ENCODE results near the gene AMIGO3. TPM values are rescaled to one million over a fixed set of nuclear protein-coding genes. Genes with fewer than 3 reads are reported as not detected.

AMIGO3 gene
- total and polyA plus RNA-seq, 4 donors: 0.11 to 1.1 TPM; not detected in 2

DNA sequence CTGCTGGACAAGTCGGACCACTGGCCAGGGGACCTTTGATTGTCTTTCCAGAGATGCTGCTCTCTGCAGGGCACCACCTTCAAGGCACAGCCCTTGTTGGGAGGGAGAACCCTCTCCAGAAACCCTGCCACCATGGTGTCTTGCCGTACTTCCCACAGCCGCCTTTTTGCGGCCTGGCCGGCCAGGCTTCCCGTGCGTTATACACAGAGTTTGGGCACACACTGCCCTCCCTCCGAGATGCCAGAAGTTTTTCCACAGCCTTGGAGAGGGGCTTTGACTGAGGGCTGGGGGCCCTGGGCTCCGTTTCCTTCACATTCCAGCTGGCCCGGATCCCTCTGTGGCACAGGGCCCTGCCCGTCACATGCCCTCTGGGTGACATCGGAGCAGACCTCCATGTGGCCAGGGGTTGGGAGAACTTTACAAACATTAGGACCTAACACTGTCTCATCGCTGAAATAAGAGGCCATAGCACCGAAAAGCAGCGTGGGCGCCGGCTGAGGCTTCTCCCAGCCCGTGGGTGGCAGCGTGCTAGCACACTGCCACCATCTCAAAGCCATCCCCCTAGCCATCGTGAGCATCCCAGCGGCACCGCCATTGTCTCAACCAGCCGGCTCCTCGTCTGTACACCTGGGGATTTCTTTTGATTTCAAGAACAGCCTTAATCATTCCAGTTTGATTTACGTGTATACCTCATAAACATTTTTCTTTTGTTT is 51.6 kb downstream of the AMIGO3 start:
- no peaks in the 10 kb centered on the region for H3K36me3 ChIP-seq (ENCODE audit: control insufficient read depth in 4 of 4, insufficient read depth in 3 of 4, low read depth in 1 of 4, low read length in 3 of 4)
- no peak overlapping the region for H3K9ac ChIP-seq (ENCODE audit: low read depth in 1 of 2, low read length in 2 of 2)
- peak overlapping the region; percentile 71 to 89 for H3K27ac ChIP-seq (ENCODE audit: low read depth in 1 of 2, low read length in 2 of 2)
- DNase-seq (ENCODE audit: low spot score): no peak
- H3K9me3 ChIP-seq (ENCODE audit: control insufficient read depth in 4 of 4, low read length in 3 of 4): no peaks in the 10 kb centered on the region
- TF ChIP-seq FOXA1 (IDR thresholded peaks at IDR 0.05) (no peak), FOXA2 (IDR thresholded peaks at IDR 0.05) (no peak), RXRA (IDR thresholded peaks at IDR 0.05) (no peak), EGR1 (IDR thresholded peaks at IDR 0.05; ENCODE audit: low read depth in 2 of 2) (no peak), HNF4G (IDR thresholded peaks at IDR 0.05) (no peak), HNF4A (conservative IDR thresholded peaks at IDR 0.05) (no peak), GABPA (IDR thresholded peaks at IDR 0.05 in 1 of 2, conservative IDR thresholded peaks at IDR 0.05 in 1 of 2) (no peak), TAF1 (conservative IDR thresholded peaks at IDR 0.05) (no peak), JUND (IDR thresholded peaks at IDR 0.05) (no peak), YY1 (IDR thresholded peaks at IDR 0.05) (no peak), SP1 (IDR thresholded peaks at IDR 0.05) (no peak)
- TF ChIP-seq, protein P1, sequence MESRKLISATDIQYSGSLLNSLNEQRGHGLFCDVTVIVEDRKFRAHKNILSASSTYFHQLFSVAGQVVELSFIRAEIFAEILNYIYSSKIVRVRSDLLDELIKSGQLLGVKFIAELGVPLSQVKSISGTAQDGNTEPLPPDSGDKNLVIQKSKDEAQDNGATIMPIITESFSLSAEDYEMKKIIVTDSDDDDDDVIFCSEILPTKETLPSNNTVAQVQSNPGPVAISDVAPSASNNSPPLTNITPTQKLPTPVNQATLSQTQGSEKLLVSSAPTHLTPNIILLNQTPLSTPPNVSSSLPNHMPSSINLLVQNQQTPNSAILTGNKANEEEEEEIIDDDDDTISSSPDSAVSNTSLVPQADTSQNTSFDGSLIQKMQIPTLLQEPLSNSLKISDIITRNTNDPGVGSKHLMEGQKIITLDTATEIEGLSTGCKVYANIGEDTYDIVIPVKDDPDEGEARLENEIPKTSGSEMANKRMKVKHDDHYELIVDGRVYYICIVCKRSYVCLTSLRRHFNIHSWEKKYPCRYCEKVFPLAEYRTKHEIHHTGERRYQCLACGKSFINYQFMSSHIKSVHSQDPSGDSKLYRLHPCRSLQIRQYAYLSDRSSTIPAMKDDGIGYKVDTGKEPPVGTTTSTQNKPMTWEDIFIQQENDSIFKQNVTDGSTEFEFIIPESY (IDR thresholded peaks at IDR 0.05): no peak
- TF ChIP-seq, protein P2, sequence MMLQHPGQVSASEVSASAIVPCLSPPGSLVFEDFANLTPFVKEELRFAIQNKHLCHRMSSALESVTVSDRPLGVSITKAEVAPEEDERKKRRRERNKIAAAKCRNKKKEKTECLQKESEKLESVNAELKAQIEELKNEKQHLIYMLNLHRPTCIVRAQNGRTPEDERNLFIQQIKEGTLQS (IDR thresholded peaks at IDR 0.05): no peak
- TF ChIP-seq, protein P3, sequence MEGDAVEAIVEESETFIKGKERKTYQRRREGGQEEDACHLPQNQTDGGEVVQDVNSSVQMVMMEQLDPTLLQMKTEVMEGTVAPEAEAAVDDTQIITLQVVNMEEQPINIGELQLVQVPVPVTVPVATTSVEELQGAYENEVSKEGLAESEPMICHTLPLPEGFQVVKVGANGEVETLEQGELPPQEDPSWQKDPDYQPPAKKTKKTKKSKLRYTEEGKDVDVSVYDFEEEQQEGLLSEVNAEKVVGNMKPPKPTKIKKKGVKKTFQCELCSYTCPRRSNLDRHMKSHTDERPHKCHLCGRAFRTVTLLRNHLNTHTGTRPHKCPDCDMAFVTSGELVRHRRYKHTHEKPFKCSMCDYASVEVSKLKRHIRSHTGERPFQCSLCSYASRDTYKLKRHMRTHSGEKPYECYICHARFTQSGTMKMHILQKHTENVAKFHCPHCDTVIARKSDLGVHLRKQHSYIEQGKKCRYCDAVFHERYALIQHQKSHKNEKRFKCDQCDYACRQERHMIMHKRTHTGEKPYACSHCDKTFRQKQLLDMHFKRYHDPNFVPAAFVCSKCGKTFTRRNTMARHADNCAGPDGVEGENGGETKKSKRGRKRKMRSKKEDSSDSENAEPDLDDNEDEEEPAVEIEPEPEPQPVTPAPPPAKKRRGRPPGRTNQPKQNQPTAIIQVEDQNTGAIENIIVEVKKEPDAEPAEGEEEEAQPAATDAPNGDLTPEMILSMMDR (IDR thresholded peaks at IDR 0.05; ENCODE audit: low read depth, low read length, missing input control): no peak
- TF ChIP-seq, protein P4, sequence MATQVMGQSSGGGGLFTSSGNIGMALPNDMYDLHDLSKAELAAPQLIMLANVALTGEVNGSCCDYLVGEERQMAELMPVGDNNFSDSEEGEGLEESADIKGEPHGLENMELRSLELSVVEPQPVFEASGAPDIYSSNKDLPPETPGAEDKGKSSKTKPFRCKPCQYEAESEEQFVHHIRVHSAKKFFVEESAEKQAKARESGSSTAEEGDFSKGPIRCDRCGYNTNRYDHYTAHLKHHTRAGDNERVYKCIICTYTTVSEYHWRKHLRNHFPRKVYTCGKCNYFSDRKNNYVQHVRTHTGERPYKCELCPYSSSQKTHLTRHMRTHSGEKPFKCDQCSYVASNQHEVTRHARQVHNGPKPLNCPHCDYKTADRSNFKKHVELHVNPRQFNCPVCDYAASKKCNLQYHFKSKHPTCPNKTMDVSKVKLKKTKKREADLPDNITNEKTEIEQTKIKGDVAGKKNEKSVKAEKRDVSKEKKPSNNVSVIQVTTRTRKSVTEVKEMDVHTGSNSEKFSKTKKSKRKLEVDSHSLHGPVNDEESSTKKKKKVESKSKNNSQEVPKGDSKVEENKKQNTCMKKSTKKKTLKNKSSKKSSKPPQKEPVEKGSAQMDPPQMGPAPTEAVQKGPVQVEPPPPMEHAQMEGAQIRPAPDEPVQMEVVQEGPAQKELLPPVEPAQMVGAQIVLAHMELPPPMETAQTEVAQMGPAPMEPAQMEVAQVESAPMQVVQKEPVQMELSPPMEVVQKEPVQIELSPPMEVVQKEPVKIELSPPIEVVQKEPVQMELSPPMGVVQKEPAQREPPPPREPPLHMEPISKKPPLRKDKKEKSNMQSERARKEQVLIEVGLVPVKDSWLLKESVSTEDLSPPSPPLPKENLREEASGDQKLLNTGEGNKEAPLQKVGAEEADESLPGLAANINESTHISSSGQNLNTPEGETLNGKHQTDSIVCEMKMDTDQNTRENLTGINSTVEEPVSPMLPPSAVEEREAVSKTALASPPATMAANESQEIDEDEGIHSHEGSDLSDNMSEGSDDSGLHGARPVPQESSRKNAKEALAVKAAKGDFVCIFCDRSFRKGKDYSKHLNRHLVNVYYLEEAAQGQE (IDR thresholded peaks at IDR 0.05): no peak
- TF ChIP-seq, protein P5, sequence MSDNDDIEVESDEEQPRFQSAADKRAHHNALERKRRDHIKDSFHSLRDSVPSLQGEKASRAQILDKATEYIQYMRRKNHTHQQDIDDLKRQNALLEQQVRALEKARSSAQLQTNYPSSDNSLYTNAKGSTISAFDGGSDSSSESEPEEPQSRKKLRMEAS (IDR thresholded peaks at IDR 0.05): no peak
- WGBS: 59% methylated on average over 25 of the region's 25 CpGs
- no peak overlapping the region for H3K4me3 ChIP-seq (ENCODE audit: low read depth in 1 of 3, low read length in 3 of 3)
- no peaks in the 10 kb centered on the region for H3K27me3 ChIP-seq (ENCODE audit: control insufficient read depth in 4 of 4, insufficient read depth in 4 of 4, low read length in 3 of 4)
- H3K4me1 ChIP-seq (ENCODE audit: control insufficient read depth in 4 of 4, insufficient read depth in 4 of 4, low read length in 3 of 4): peaks cover 48 to 76% (median 70%) of the 10 kb centered on the region in 4 donors

Small RNAs within 50 kb of the gene (small RNA-seq; reads per million reads assigned to genes)
- not detected for gene AMIGO3
- not detected for gene COX6CP14

Other genes with a start within 250 kb of the AMIGO3 start
- gene DAG1, start 249.4 kb downstream of the AMIGO3 start, total RNA-seq: 10 to 100 TPM; 16.1 to 40.8 TPM
- gene DAG1, start 249.4 kb downstream of the AMIGO3 start, polyA plus RNA-seq: 10 to 100 TPM; 12.1 to 54.4 TPM
- gene BSN, start 165.2 kb downstream of the AMIGO3 start, total RNA-seq: under 1 TPM; 0.42 to 0.67 TPM
- under 1 TPM; 0.32 to 0.38 TPM for gene BSN, start 165.2 kb downstream of the AMIGO3 start, polyA plus RNA-seq
- gene APEH, start 45.3 kb downstream of the AMIGO3 start, total RNA-seq: 10 to 100 TPM; 91.3 to 94.1 TPM
- 10 to 100 TPM; 65.1 to 83.8 TPM for gene APEH, start 45.3 kb downstream of the AMIGO3 start, polyA plus RNA-seq
- 100 to 1,000 TPM; 262 to 551 TPM for gene MST1, start 30.2 kb downstream of the AMIGO3 start, total RNA-seq
- gene MST1, start 30.2 kb downstream of the AMIGO3 start, polyA plus RNA-seq: 100 to 1,000 TPM; 509 to 634 TPM
- gene RNF123, start 30.1 kb downstream of the AMIGO3 start, total RNA-seq: 100 to 1,000 TPM in 1 of 2 donors, 10 to 100 TPM in 1; 44.0 to 104 TPM
- 10 to 100 TPM; 34.3 to 36.4 TPM for gene RNF123, start 30.1 kb downstream of the AMIGO3 start, polyA plus RNA-seq
- gene GMPPB, start 4.3 kb upstream of the AMIGO3 start, total RNA-seq: 10 to 100 TPM; 12.6 to 57.7 TPM
- 10 to 100 TPM; 13.4 to 57.8 TPM for gene GMPPB, start 4.3 kb upstream of the AMIGO3 start, polyA plus RNA-seq
- gene IP6K1, start 66.9 kb upstream of the AMIGO3 start, total RNA-seq: 10 to 100 TPM; 22.9 to 32.3 TPM
- gene IP6K1, start 66.9 kb upstream of the AMIGO3 start, polyA plus RNA-seq: 10 to 100 TPM in 1 of 2 donors, 1 to 10 TPM in 1; 6.6 to 13.2 TPM
- gene CDHR4, start 80.2 kb upstream of the AMIGO3 start, total RNA-seq: not detected
- gene CDHR4, start 80.2 kb upstream of the AMIGO3 start, polyA plus RNA-seq: not detected
- 1 to 10 TPM in 1 of 2 donors, under 1 TPM in 1; 0.84 to 4.2 TPM for gene INKA1, start 83.6 kb upstream of the AMIGO3 start, total RNA-seq
- gene INKA1, start 83.6 kb upstream of the AMIGO3 start, polyA plus RNA-seq: 1 to 10 TPM; 1.2 TPM
- 10 to 100 TPM; 15.8 to 29.5 TPM for gene UBA7, start 94.3 kb upstream of the AMIGO3 start, total RNA-seq
- gene UBA7, start 94.3 kb upstream of the AMIGO3 start, polyA plus RNA-seq: 10 to 100 TPM; 14.6 TPM
- gene TRAIP, start 136.9 kb upstream of the AMIGO3 start, total RNA-seq: 1 to 10 TPM in 1 of 2 donors, under 1 TPM in 1; 0.42 to 7.9 TPM
- gene TRAIP, start 136.9 kb upstream of the AMIGO3 start, polyA plus RNA-seq: under 1 TPM; 0.47 to 0.81 TPM
- gene CAMKV, start 150.2 kb upstream of the AMIGO3 start, total RNA-seq: not detected
- not detected for gene CAMKV, start 150.2 kb upstream of the AMIGO3 start, polyA plus RNA-seq
- under 1 TPM; 0.23 to 0.42 TPM for gene MST1R, start 184.2 kb upstream of the AMIGO3 start, total RNA-seq
- under 1 TPM; 0.10 to 0.56 TPM for gene MST1R, start 184.2 kb upstream of the AMIGO3 start, polyA plus RNA-seq
- gene MON1A, start 210.1 kb upstream of the AMIGO3 start, total RNA-seq: 1 to 10 TPM; 4.6 to 9.0 TPM
- 1 to 10 TPM; 7.4 to 9.5 TPM for gene MON1A, start 210.1 kb upstream of the AMIGO3 start, polyA plus RNA-seq
- gene RBM6, start 220.5 kb upstream of the AMIGO3 start, total RNA-seq: 10 to 100 TPM; 18.1 to 59.2 TPM
- gene RBM6, start 220.5 kb upstream of the AMIGO3 start, polyA plus RNA-seq: 10 to 100 TPM; 10.9 to 57.0 TPM